H1 (cell line): ENCODE results near the gene FEM1C. TPM values are rescaled to one million over a fixed set of nuclear protein-coding genes. Genes with fewer than 3 reads are reported as not detected.

Experiments used
- CTCF ChIA-PET: fragments of 300-600 bp; sonication (Branson Sonifier 250); formaldehyde crosslinking; loops from one replicate; lab custom pipeline; 2021; ENCODE audit not compliant: partially characterized antibody; lab: Charles Lee
- POLR2A ChIA-PET: fragments of 300-600 bp; sonication (Branson Sonifier 250); formaldehyde crosslinking; loops from one replicate; lab custom pipeline; 2021; ENCODE audit warnings: inconsistent platforms; ENCODE audit not compliant: partially characterized antibody; lab: Charles Lee
- DNase-seq, 2 experiments: peaks; one replicate each; pipeline versions ENCODE4 v3.0.0 to v3.0.0-alpha.2; 2010 to 2022; ENCODE audit warnings: low spot score in 2 of 2, low read depth in 1 of 2, mixed read lengths in 1 of 2
- FAIRE-seq: peaks from 2 replicates; lab custom pipeline; 2011; peaks lifted over from hg19 to GRCh38; lab: Jason Lieb, UNC
- H2AFZ ChIP-seq: 2 replicates; pipeline ENCODE4 v1.8.1; 2012; ENCODE audit warnings: low read length, inconsistent platforms
- H2AK5ac ChIP-seq: 2 replicates; pipeline ENCODE4 v1.6.1; 2013; ENCODE audit warnings: low read depth, low read length
- H2BK120ac ChIP-seq: replicated peaks from 2 replicates; pipeline ENCODE3; 2013; ENCODE audit warnings: low read depth, low read length, inconsistent platforms
- H2BK12ac ChIP-seq: 2 replicates; pipeline ENCODE4 v1.6.1; 2013; ENCODE audit warnings: low read depth, low read length
- H2BK15ac ChIP-seq: 2 replicates; pipeline ENCODE4 v1.6.1; 2013; ENCODE audit warnings: low read length
- H2BK20ac ChIP-seq: 2 replicates; pipeline ENCODE4 v1.6.1; 2013; ENCODE audit warnings: low read length
- H2BK5ac ChIP-seq: 2 replicates; pipeline ENCODE4 v1.6.1; 2013; ENCODE audit warnings: low read depth, low read length
- H3K14ac ChIP-seq: 2 replicates; pipeline ENCODE4 v1.6.1; 2013; ENCODE audit warnings: inconsistent platforms; ENCODE audit not compliant: insufficient read length
- H3K18ac ChIP-seq: 2 replicates; pipeline ENCODE4 v1.6.1; 2013; ENCODE audit warnings: low read length; ENCODE audit errors: extremely low read depth
- H3K23ac ChIP-seq: 2 replicates; pipeline ENCODE4 v1.6.1; 2013; ENCODE audit warnings: inconsistent platforms; ENCODE audit not compliant: insufficient read length
- H3K23me2 ChIP-seq: 2 replicates; pipeline ENCODE4 v1.6.1; 2013; ENCODE audit warnings: low read depth, low read length
- H3K27ac ChIP-seq: 2 replicates; pipeline ENCODE4 v1.6.1; 2011; ENCODE audit warnings: low read depth, low read length, inconsistent platforms
- H3K27me3 ChIP-seq, 4 experiments: replicated peaks in 1 of 4; 1 replicate in 1 of 4; 2 replicates in 3 of 4; pipeline versions ENCODE4 v1.6.1 to v1.8.1; 2011 to 2013; ENCODE audit warnings: low read length in 3 of 4, mild to moderate bottlenecking in 3 of 4, inconsistent platforms in 2 of 4, mixed read lengths in 2 of 4, moderate library complexity in 1 of 4; ENCODE audit not compliant: control insufficient read depth in 3 of 4, insufficient read depth in 3 of 4; ENCODE audit errors: extremely low read depth in 1 of 4
- H3K36me3 ChIP-seq, 4 experiments: 2 replicates each; pipeline versions ENCODE4 v1.6.1 to v1.8.1; 2011 to 2013; ENCODE audit warnings: mild to moderate bottlenecking in 4 of 4, low read length in 3 of 4, moderate library complexity in 2 of 4, control low read depth in 1 of 4, inconsistent platforms in 1 of 4; ENCODE audit not compliant: insufficient read depth in 4 of 4, control insufficient read depth in 2 of 4
- H3K4ac ChIP-seq: replicated peaks from 2 replicates; pipeline ENCODE3; 2013; ENCODE audit warnings: low read length, low read depth, mixed read lengths, inconsistent platforms; ENCODE audit not compliant: insufficient read length
- H3K4me1 ChIP-seq, 4 experiments: replicated peaks in 1 of 4; 1 replicate in 1 of 4; 2 replicates in 3 of 4; pipeline versions ENCODE4 v1.6.1 to v1.8.1; 2011 to 2013; ENCODE audit warnings: low read length in 3 of 4, inconsistent platforms in 2 of 4, mixed read lengths in 1 of 4; ENCODE audit not compliant: insufficient read depth in 4 of 4, control insufficient read depth in 3 of 4
- H3K4me2 ChIP-seq, 2 experiments: 2 replicates each; pipeline versions ENCODE4 v1.6.1 to v1.8.1; 2011 to 2013; ENCODE audit warnings: low read depth in 2 of 2, low read length in 2 of 2, control low read depth in 1 of 2, inconsistent platforms in 1 of 2, mild to moderate bottlenecking in 1 of 2; ENCODE audit not compliant: insufficient read depth in 1 of 2
- H3K4me3 ChIP-seq, 4 experiments: fragments of 200-600, 300-600 bp in 1 of 4; sonication (generic), shearing (Covaris generic), sonication (Bioruptor Twin) in 1 of 4; 2 replicates each; pipeline versions ENCODE4 v1.5.1 to v1.8.1; 2011 to 2016; ENCODE audit warnings: low read length in 4 of 4, low read depth in 3 of 4, control low read depth in 2 of 4, inconsistent platforms in 2 of 4, mild to moderate bottlenecking in 2 of 4, mixed read lengths in 1 of 4, moderate library complexity in 1 of 4; ENCODE audit not compliant: insufficient read depth in 2 of 4; ENCODE audit errors: extremely low read depth in 1 of 4
- H3K56ac ChIP-seq: replicated peaks from 2 replicates; pipeline ENCODE3; 2013; ENCODE audit warnings: low read depth, mild to moderate bottlenecking, mixed read lengths, low read length, inconsistent platforms; ENCODE audit not compliant: insufficient read length
- H3K79me1 ChIP-seq: 2 replicates; pipeline ENCODE4 v1.6.1; 2013; ENCODE audit warnings: low read depth, low read length, control low read depth
- H3K79me2 ChIP-seq, 2 experiments: 2 replicates each; pipeline versions ENCODE4 v1.6.1 to v1.8.1; 2012 to 2013; ENCODE audit warnings: low read length in 2 of 2, mild to moderate bottlenecking in 2 of 2, inconsistent platforms in 1 of 2; ENCODE audit not compliant: insufficient read depth in 2 of 2, control insufficient read depth in 1 of 2
- H3K9ac ChIP-seq, 4 experiments: replicated peaks in 1 of 4; 1 replicate in 1 of 4; 2 replicates in 3 of 4; pipeline versions ENCODE4 v1.6.1 to v1.8.1; 2011 to 2013; ENCODE audit warnings: low read depth in 3 of 4, low read length in 3 of 4, control low read depth in 2 of 4, mild to moderate bottlenecking in 2 of 4, moderate library complexity in 2 of 4, inconsistent platforms in 1 of 4; ENCODE audit errors: extremely low read depth in 1 of 4
- H3K9me3 ChIP-seq, 2 experiments: 2 replicates each; pipeline versions ENCODE4 v1.6.1 to v1.8.1; 2012 to 2013; ENCODE audit warnings: mild to moderate bottlenecking in 2 of 2, moderate library complexity in 2 of 2, control low read depth in 1 of 2, inconsistent platforms in 1 of 2, low read depth in 1 of 2, low read length in 1 of 2, mixed read lengths in 1 of 2; ENCODE audit not compliant: insufficient read depth in 2 of 2
- H4K20me1 ChIP-seq, 2 experiments: replicated peaks in 1 of 2; 2 replicates each; pipeline versions ENCODE3 to v1.8.1; 2011 to 2013; ENCODE audit warnings: inconsistent platforms in 2 of 2, low read length in 2 of 2, mild to moderate bottlenecking in 1 of 2; ENCODE audit not compliant: insufficient read depth in 2 of 2, control insufficient read depth in 1 of 2
- H4K5ac ChIP-seq: 2 replicates; pipeline ENCODE4 v1.6.1; 2013; ENCODE audit warnings: low read length, low read depth, mixed read lengths, inconsistent platforms; ENCODE audit not compliant: insufficient read length
- H4K8ac ChIP-seq: 2 replicates; pipeline ENCODE4 v1.8.0; 2013; ENCODE audit warnings: mild to moderate bottlenecking, moderate library complexity, low read length, inconsistent platforms; ENCODE audit not compliant: insufficient read depth; ENCODE audit errors: extremely low read depth
- H4K91ac ChIP-seq: replicated peaks from 2 replicates; pipeline ENCODE3; 2013; ENCODE audit warnings: low read length, mixed read lengths, inconsistent platforms; ENCODE audit not compliant: insufficient read length
- EZH2 ChIP-seq: fragments of 200-600 bp; sonication (generic); IDR thresholded peaks from 2 replicates; pipeline ENCODE4 v1.7.1; 2012; ENCODE audit warnings: low read depth, mild to moderate bottlenecking, moderate library complexity, low read length, inconsistent platforms; ENCODE audit not compliant: severe bottlenecking
- GABPA ChIP-seq: IDR thresholded peaks from 2 replicates; pipeline ENCODE4 v1.6.1; 2011; ENCODE audit warnings: mild to moderate bottlenecking, low read length, moderate library complexity, borderline replicate concordance; ENCODE audit not compliant: insufficient read depth
- GTF2F1 ChIP-seq: IDR thresholded peaks from 2 replicates; pipeline ENCODE4 v1.6.1; 2012; ENCODE audit warnings: low read depth, low read length, improper control_type of control experiment, borderline replicate concordance
- POLR2AphosphoS5 ChIP-seq: IDR thresholded peaks from 2 replicates; pipeline ENCODE4 v1.6.1; 2011; ENCODE audit warnings: low read depth, low read length
- RBBP5 ChIP-seq: IDR thresholded peaks from 2 replicates; pipeline ENCODE4 v1.7.1; 2012; ENCODE audit warnings: low read depth, mild to moderate bottlenecking, inconsistent platforms, low read length, moderate library complexity, borderline replicate concordance
- TAF1 ChIP-seq: IDR thresholded peaks from 2 replicates; pipeline ENCODE4 v1.6.1; 2011; ENCODE audit warnings: mild to moderate bottlenecking, low read depth, low read length
- TAF7 ChIP-seq: optimal IDR thresholded peaks from 2 replicates; pipeline ENCODE3; 2011; ENCODE audit warnings: low read depth, mild to moderate bottlenecking, inconsistent platforms, low read length, moderate library complexity, borderline replicate concordance
- TEAD4 ChIP-seq: IDR thresholded peaks from 2 replicates; pipeline ENCODE4 v1.6.1; 2012; ENCODE audit warnings: low read depth, low read length, inconsistent platforms, mixed read lengths
- USF2 ChIP-seq: IDR thresholded peaks from 2 replicates; pipeline ENCODE4 v1.6.1; 2011; ENCODE audit warnings: low read length, improper control_type of control experiment
- WGBS, 2 experiments: shearing (Covaris generic) in 1 of 2; methylation state at CpG; one replicate each; pipeline versions ENCODE4 v1.1.6 to v1.1.7; 2013 to 2015; ENCODE audit warnings: low lambda C conversion rate in 2 of 2, mixed read lengths in 2 of 2, inconsistent platforms in 1 of 2, low coverage in 1 of 2, missing lambda C conversion rate in 1 of 2; ENCODE audit not compliant: insufficient replicate concordance in 2 of 2, insufficient coverage in 1 of 2, insufficient read length in 1 of 2; ENCODE audit errors: extremely low coverage in 1 of 2, missing lambda C conversion rate in 1 of 2; 5-methylcytosine and 5-hydroxymethylcytosine counted together
- polyA plus RNA-seq, 7 experiments: library from polyadenylated mRNA; depleted of rRNA in 3 of 7; stranded (reverse) in 5 of 7; unstranded in 2 of 7; fragments of >200 nt in 5 of 7; fragments of 200-250 nt in 2 of 7; gene quantifications; 1 replicate in 5 of 7; 2 replicates in 1 of 7; 4 replicates in 1 of 7; pipeline versions ENCODE4 v1.2.1 to v1.2.3, GENCODE V29; 2011 to 2013; ENCODE audit warnings: missing spikeins in 2 of 7, mixed read lengths in 2 of 7
- total RNA-seq: library from RNA; stranded (reverse); fragmentation: NEBNext Ultra II Directional; extraction: Animal tissue kit (Norgen Biotek cat#: 25700); gene quantifications from 2 replicates; pipeline ENCODE4 v1.2.1, GENCODE V29; 2021

Gene FEM1C
- total and polyA plus RNA-seq, 2 of the 8 experiments (the other 6 are each of a cell fraction or from before 2014, with no cell fraction given): 4.4 to 17.7 TPM

GRCh38 chr5:115507681-115508080, 36.9 kb downstream of the FEM1C start:
- H4K8ac ChIP-seq: no peak overlapping the region
- H3K4me1 ChIP-seq: no peaks in the 10 kb centered on the region
- H3K56ac ChIP-seq: no peak overlapping the region
- H3K18ac ChIP-seq: no peak overlapping the region
- H3K4me3 ChIP-seq: no peak overlapping the region
- H3K4me2 ChIP-seq: no peak overlapping the region
- H4K20me1 ChIP-seq: no peaks in the 10 kb centered on the region
- no peak for FAIRE-seq
- no peaks in the 10 kb centered on the region for H3K23me2 ChIP-seq
- H3K14ac ChIP-seq: no peak overlapping the region
- H3K23ac ChIP-seq: no peak overlapping the region
- no peak overlapping the region for H2BK12ac ChIP-seq
- CTCF ChIA-PET: interaction anchor here (0.6 to 2.5 kb wide), 5 partner anchors 12 to 265 kb away, joined by 3 to 9 read pairs (median 3); no protein-coding TSS in a partner anchor
- H2AK5ac ChIP-seq: no peak overlapping the region
- H3K9me3 ChIP-seq: peaks cover 0 to 7% of the 10 kb centered on the region in 2 experiments; a peak in 1 of 4 replicates
- TF ChIP-seq RBBP5: no peak
- no peak for TF ChIP-seq TAF1
- TF ChIP-seq TEAD4: no peak
- no peak for TF ChIP-seq TAF7
- no peak for TF ChIP-seq GABPA
- no peak for TF ChIP-seq USF2
- TF ChIP-seq EZH2: no peak
- no peak for TF ChIP-seq GTF2F1
- no peak for TF ChIP-seq POLR2AphosphoS5
- POLR2A ChIA-PET: interaction anchor here (1.4 kb wide), 1 partner anchor 37 kb away, joined by 4 read pairs; the partner anchor contains the start of gene FEM1C
- H3K9ac ChIP-seq: no peak overlapping the region
- no peak overlapping the region for H4K5ac ChIP-seq
- H4K91ac ChIP-seq: no peak overlapping the region
- no peak overlapping the region for H2BK5ac ChIP-seq
- no peaks in the 10 kb centered on the region for H3K79me1 ChIP-seq
- no peak overlapping the region for H2BK120ac ChIP-seq
- no peak for DNase-seq
- H3K27me3 ChIP-seq: no peaks in the 10 kb centered on the region
- H3K4ac ChIP-seq: no peak overlapping the region
- no peak overlapping the region for H2BK15ac ChIP-seq
- 82% methylated on average over 2 of the region's 2 CpGs; no CpG with 5 or more reads in 1 of the 2 experiments for WGBS, 2 experiments
- no peak overlapping the region for H2BK20ac ChIP-seq
- no peak overlapping the region for H2AFZ ChIP-seq
- H3K27ac ChIP-seq: no peak overlapping the region
- H3K36me3 ChIP-seq: no peaks in the 10 kb centered on the region
- H3K79me2 ChIP-seq: no peaks in the 10 kb centered on the region
